VCaP (cell line): Measurements from ENCODE around the gene RCSD1.
"Not testable (repeated sequence)": the region's sequence is repeated elsewhere in the genome, so short reads cannot be mapped to it uniquely, and the experiment has no call there.

Source experiments
- H3K27ac ChIP-seq: fragments of 450-650 bp; 2 replicates; pipeline ENCODE4 v1.5.1; 2017
- TF ChIP-seq, protein P1 (sequence below): fragments of 450-650 bp; conservative IDR thresholded peaks from 2 replicates; pipeline ENCODE4 v1.5.1; 2017; ENCODE audit warnings: mild to moderate bottlenecking, moderate library complexity

Gene RCSD1

DNA sequence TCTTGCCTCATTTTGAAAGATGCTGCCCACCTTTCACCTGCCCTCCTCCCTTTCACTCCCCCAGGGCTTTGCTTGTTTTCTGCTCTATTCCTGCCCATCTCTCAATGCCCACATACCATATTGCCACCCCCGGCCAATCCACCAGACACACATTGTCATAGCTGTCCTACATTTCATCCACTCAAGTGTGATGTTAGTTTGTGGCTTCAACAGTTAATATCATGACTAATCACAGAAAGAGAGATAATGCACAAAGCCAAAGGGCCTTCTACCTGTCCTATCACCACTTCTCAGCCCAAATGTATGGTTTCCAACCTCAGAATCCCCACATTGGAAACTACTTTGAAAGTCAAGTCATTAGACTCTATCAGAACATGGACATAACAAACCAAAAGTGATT, 18.0 kb upstream of the RCSD1 start:
- TF ChIP-seq, protein P1, sequence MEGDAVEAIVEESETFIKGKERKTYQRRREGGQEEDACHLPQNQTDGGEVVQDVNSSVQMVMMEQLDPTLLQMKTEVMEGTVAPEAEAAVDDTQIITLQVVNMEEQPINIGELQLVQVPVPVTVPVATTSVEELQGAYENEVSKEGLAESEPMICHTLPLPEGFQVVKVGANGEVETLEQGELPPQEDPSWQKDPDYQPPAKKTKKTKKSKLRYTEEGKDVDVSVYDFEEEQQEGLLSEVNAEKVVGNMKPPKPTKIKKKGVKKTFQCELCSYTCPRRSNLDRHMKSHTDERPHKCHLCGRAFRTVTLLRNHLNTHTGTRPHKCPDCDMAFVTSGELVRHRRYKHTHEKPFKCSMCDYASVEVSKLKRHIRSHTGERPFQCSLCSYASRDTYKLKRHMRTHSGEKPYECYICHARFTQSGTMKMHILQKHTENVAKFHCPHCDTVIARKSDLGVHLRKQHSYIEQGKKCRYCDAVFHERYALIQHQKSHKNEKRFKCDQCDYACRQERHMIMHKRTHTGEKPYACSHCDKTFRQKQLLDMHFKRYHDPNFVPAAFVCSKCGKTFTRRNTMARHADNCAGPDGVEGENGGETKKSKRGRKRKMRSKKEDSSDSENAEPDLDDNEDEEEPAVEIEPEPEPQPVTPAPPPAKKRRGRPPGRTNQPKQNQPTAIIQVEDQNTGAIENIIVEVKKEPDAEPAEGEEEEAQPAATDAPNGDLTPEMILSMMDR, result no peak
- no peak overlapping the region for H3K27ac ChIP-seq

DNA sequence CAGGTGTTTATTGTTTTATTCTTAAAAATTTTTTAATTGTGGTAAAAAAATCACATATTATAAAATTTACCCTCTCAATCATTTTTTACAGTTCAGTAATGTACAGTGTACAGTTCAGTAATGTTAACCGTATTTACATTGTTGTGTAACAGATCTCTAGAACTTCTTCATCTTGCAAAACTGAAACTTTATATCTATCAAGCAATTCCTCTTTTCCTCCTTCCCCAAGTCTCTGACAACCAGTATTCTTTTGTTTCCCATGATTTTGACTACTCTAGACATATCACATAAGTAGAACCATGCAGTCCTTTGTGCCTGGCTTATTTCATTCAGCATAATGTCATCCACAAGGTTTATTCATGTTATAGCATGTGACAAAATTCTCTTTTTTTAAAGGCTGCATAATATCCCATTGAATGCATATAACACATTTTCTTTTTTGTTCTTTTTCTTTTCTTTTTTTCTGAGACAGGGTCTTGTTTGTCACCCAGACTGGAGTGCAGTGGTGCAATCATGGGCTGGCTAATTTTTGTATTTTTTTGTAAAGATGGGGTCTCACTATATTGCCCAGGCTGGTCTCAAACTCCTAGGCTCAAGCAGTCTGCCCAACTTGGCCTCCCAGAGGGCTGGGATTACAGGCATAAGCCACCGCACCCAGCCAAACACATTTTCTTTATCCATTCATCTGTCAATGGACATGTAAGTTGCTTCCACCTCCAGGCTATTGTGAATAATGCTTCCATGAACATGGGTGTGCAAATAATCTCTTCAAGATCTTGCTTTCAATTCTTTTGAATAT, 17.2 kb upstream of the RCSD1 start:
- TF ChIP-seq, protein P1, result no peak
- no peak overlapping the region for H3K27ac ChIP-seq

- H3K27ac ChIP-seq, result not testable (repeated sequence)
Measured at GRCh38 chr1:167613984-167614383, 16.0 kb upstream of the RCSD1 start.

GRCh38 chr1:167614851-167615250, 15.2 kb upstream of the RCSD1 start:
- TF ChIP-seq, protein P1, result no peak
- no peak overlapping the region for H3K27ac ChIP-seq

DNA sequence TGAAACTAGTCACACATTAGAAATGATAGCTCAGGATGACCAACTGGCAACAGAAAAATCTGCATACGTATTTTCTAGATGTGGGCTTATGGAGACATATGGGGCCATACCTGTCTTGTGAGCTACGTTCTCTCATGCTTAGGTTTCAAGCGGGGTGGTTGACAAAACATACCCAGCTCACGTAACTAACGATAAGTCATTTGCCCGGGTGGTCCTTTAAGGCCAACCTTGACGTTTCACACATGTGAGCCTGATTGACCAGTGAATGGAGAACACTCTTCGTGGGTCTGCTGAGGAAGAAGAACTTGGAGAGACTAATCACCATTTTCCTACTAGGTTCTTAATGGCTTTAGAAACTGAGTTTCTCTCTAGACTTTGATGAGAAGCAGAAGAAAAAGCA, 13.5 kb upstream of the RCSD1 start:
- H3K27ac ChIP-seq, result no peak overlapping the region
- TF ChIP-seq, protein P1, result no peak

GRCh38 chr1:167617153-167618147, 12.6 kb upstream of the RCSD1 start:
- TF ChIP-seq, protein P1, result no peak
- no peak overlapping the region for H3K27ac ChIP-seq

- TF ChIP-seq, protein P1, result no peak
- H3K27ac ChIP-seq, result no peak overlapping the region
Measured at GRCh38 chr1:167618366-167618765, 11.7 kb upstream of the RCSD1 start.
